K562 (cell line): ENCODE results near the gene CRYZL1. TPM values are rescaled to one million over a fixed set of nuclear protein-coding genes. Genes with fewer than 3 reads are reported as not detected.

Experiments
- CHD7 ChIP-seq: fragments of 200-600 bp; sonication (generic); IDR thresholded peaks from one replicate; pipeline ENCODE4 v1.6.1; 2012; ENCODE audit warnings: mild to moderate bottlenecking, low read depth, low read length, inconsistent platforms
- FOXJ2 ChIP-seq: fragments of 200-800 bp; sonication (Bioruptor generic); IDR thresholded peaks from 2 replicates; pipeline ENCODE4 v1.6.1; 2016; ENCODE audit warnings: missing genetic modification characterization, missing compliant biosample characterization
- GABPA ChIP-seq: fragments of 200-800 bp; sonication (Bioruptor generic); conservative IDR thresholded peaks from 2 replicates; pipeline ENCODE4 v1.6.1; 2016; ENCODE audit warnings: low read depth, missing genetic modification characterization, missing compliant biosample characterization
- HLTF ChIP-seq: fragments of 450-650 bp; IDR thresholded peaks from 2 replicates; pipeline ENCODE4 v1.6.1; 2016
- KLF10 ChIP-seq: fragments of 250-450 bp; sonication (Bioruptor Pico); IDR thresholded peaks from 2 replicates; pipeline ENCODE4 v1.6.1; 2021; ENCODE audit warnings: matching md5 sums
- PCBP1 ChIP-seq: fragments of 200-400 bp; formaldehyde crosslinking; IDR thresholded peaks from 2 replicates; pipeline ENCODE4 v1.6.1; 2018; ENCODE audit warnings: mild to moderate bottlenecking, low read depth, low read length; ENCODE audit not compliant: poor library complexity, severe bottlenecking
- SNRNP70 ChIP-seq: fragments of 200-400 bp; formaldehyde crosslinking; optimal IDR thresholded peaks from 2 replicates; pipeline ENCODE3; 2017; ENCODE audit warnings: low read depth, low read length
- TGIF2 ChIP-seq: sonication (generic); formaldehyde crosslinking; IDR thresholded peaks from 2 replicates; pipeline ENCODE4 v1.8.1; 2022; ENCODE audit warnings: mild to moderate bottlenecking, missing genetic modification reagents, moderate library complexity
- TRIM24 ChIP-seq, 2 experiments: fragments of 450-650 bp; IDR thresholded peaks; 2 replicates each; pipeline ENCODE4 v1.6.1; 2016
- ZBTB33 ChIP-seq: sonication (generic); formaldehyde crosslinking; IDR thresholded peaks from 2 replicates; pipeline ENCODE4 v1.8.1; 2023; ENCODE audit warnings: mild to moderate bottlenecking, missing genetic modification reagents
- ZNF551 ChIP-seq: fragments of 250-450 bp; sonication (Bioruptor Pico); IDR thresholded peaks from 2 replicates; pipeline ENCODE4 v1.5.0; 2021; ENCODE audit warnings: mild to moderate bottlenecking, moderate library complexity
- polyA plus RNA-seq, 8 experiments: library from polyadenylated mRNA; depleted of rRNA in 4 of 8; stranded (reverse) in 5 of 8; unstranded in 3 of 8; fragments of >200 nt; fragmentation: Nextera tagmentation in 2 of 8; fragmentation: Illumina TruSeq in 1 of 8; extraction: Ambion mirVana in 2 of 8; extraction: Trizol in 1 of 8; gene quantifications; 2 replicates each; pipeline versions ENCODE4 v1.2.1 to v1.2.3, GENCODE V29; 2011 to 2014; ENCODE audit warnings: inconsistent platforms in 1 of 8, missing spikeins in 1 of 8
- total RNA-seq, 7 experiments: library from RNA; depleted of rRNA in 6 of 7; stranded (reverse); fragments of >200 nt in 6 of 7; fragmentation: Illumina TruSeq in 2 of 7; extraction: Trizol in 2 of 7; gene quantifications; 2 replicates each; pipeline versions ENCODE4 v1.2.1 to v1.2.3, GENCODE V29; 2011 to 2021; ENCODE audit warnings: low replicate concordance in 1 of 7
- TF ChIP-seq, protein P1 (sequence below): sonication (generic); formaldehyde crosslinking; IDR thresholded peaks from 2 replicates; pipeline ENCODE4 v1.8.1; 2023; ENCODE audit warnings: mild to moderate bottlenecking, missing genetic modification reagents

CRYZL1 gene
- total and polyA plus RNA-seq, 9 of the 15 experiments (the other 6 are each of a cell fraction or from before 2014, with no cell fraction given) = 19.9 to 98.2 (median 39.2) TPM

- no peak for TF ChIP-seq CHD7
- TF ChIP-seq, protein P1, sequence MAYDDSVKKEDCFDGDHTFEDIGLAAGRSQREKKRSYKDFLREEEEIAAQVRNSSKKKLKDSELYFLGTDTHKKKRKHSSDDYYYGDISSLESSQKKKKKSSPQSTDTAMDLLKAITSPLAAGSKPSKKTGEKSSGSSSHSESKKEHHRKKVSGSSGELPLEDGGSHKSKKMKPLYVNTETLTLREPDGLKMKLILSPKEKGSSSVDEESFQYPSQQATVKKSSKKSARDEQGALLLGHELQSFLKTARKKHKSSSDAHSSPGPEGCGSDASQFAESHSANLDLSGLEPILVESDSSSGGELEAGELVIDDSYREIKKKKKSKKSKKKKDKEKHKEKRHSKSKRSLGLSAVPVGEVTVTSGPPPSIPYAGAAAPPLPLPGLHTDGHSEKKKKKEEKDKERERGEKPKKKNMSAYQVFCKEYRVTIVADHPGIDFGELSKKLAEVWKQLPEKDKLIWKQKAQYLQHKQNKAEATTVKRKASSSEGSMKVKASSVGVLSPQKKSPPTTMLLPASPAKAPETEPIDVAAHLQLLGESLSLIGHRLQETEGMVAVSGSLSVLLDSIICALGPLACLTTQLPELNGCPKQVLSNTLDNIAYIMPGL (CRISPR knock-in tag) = no peak; the same call in 1 of the 2 replicates
- peak; percentile 92 for TF ChIP-seq GABPA
- TF ChIP-seq HLTF = no peak
- TF ChIP-seq ZNF551 (CRISPR knock-in tag) = no peak
- no peak for TF ChIP-seq TGIF2 (CRISPR knock-in tag)
- TF ChIP-seq SNRNP70 = no peak
- no peak for TF ChIP-seq FOXJ2 (tag)
- TF ChIP-seq TRIM24 (IDR thresholded peaks at IDR 0.05) = peak; percentile 4 to 10; a peak in 2 of 4 replicates
- TF ChIP-seq ZBTB33 = 0 out of 2 replicates have a peak, but pooled peaks have one; percentile 7
- TF ChIP-seq PCBP1 = peak; percentile 92
- no peak for TF ChIP-seq KLF10 (CRISPR knock-in tag)
Measured at GRCh38 chr21:33541756-33542639, 99.5 kb downstream of the CRYZL1 start, which contains the start of gene GART (continued).
